ENCODE results near the gene TBCD. TPM values are rescaled to one million over a fixed set of nuclear protein-coding genes. Genes with fewer than 3 reads are reported as not detected.
A peak's percentile ranks its signal among the peaks of the same experiment; 100 is the strongest.

Gene TBCD
- total RNA-seq, 3 donors from 2014 or later, result 41.3 to 76.0 (median 55.4) TPM

- Histone ChIP-seq H3K4me1 (ENCODE audit: low read depth) (no peaks in the 10 kb centered on the region), H3K9me3 (no peaks in the 10 kb centered on the region), H3K36me3 (ENCODE audit: low read depth) (no peaks in the 10 kb centered on the region), H3K4me3 (no peak overlapping the region)
- no peak for TF ChIP-seq CTCF (IDR thresholded peaks at IDR 0.05)
- peak in 1 of 3 donors; percentile 29 for DNase-seq
- intact Hi-C loops (cut with DNase I, micrococcal nuclease), result no loop called here
- no peak for ATAC-seq
Observed at GRCh38 chr17:82923366-82924113, 171.7 kb downstream of the TBCD start.

- H3K36me3 ChIP-seq (ENCODE audit: low read depth), result no peaks in the 10 kb centered on the region
- no peaks in the 10 kb centered on the region for H3K4me1 ChIP-seq (ENCODE audit: low read depth)
- intact Hi-C loops (cut with DNase I, micrococcal nuclease), result no loop called here
- DNase-seq (no peak), ATAC-seq (no peak)
- no peaks in the 10 kb centered on the region for H3K9me3 ChIP-seq
- TF ChIP-seq CTCF (IDR thresholded peaks at IDR 0.05), result no peak
- no peak overlapping the region for H3K4me3 ChIP-seq
Observed at GRCh38 chr17:82924214-82924613, 172.3 kb downstream of the TBCD start.

DNA sequence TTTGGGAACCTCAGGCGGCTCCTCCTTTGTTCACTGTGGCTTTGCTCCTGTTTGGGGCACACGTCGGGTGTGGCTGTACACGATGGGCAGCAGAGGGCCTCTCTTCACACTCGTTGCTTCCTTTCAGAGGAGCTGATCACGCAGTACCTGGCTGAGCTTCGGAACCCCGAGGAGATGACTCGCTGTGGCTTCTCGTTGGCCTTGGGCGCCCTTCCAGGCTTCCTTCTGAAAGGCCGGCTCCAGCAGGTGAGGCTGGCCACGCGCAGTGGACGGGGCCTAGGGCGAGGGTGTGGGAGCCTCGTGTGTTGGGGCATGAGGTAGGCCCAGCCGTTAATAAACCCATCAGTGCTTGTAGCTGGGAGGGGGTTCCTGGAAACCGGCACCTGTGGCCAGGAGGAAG is 172.9 kb downstream of the TBCD start:
- no peak for ATAC-seq
- intact Hi-C loops (cut with DNase I, micrococcal nuclease), result no loop called here

GRCh38 chr17:82925336-82925735 is 173.5 kb downstream of the TBCD start:
- H3K4me3 ChIP-seq, result no peak overlapping the region
- H3K9me3 ChIP-seq, result no peaks in the 10 kb centered on the region
- no peak for TF ChIP-seq CTCF (IDR thresholded peaks at IDR 0.05)
- DNase-seq, result peak in 1 of 3 donors; percentile 36
- H3K36me3 ChIP-seq (ENCODE audit: low read depth), result no peaks in the 10 kb centered on the region
- no peak for ATAC-seq
- H3K4me1 ChIP-seq (ENCODE audit: low read depth), result no peaks in the 10 kb centered on the region
- intact Hi-C loops (cut with DNase I, micrococcal nuclease), result no loop called here

More for the DNA sequence above, 172.9 kb downstream of the TBCD start:
- peak in 1 of 3 donors; percentile 25 for DNase-seq
- Histone ChIP-seq H3K36me3 (ENCODE audit: low read depth) (no peaks in the 10 kb centered on the region), H3K4me1 (ENCODE audit: low read depth) (no peaks in the 10 kb centered on the region), H3K4me3 (no peak overlapping the region), H3K9me3 (no peaks in the 10 kb centered on the region)
- no peak for TF ChIP-seq CTCF (IDR thresholded peaks at IDR 0.05)

- H3K4me3 ChIP-seq, result no peak overlapping the region
- no peaks in the 10 kb centered on the region for H3K4me1 ChIP-seq (ENCODE audit: low read depth)
- H3K9me3 ChIP-seq, result no peaks in the 10 kb centered on the region
- ATAC-seq (no peak), DNase-seq (no peak)
- no peaks in the 10 kb centered on the region for H3K36me3 ChIP-seq (ENCODE audit: low read depth)
- TF ChIP-seq CTCF (IDR thresholded peaks at IDR 0.05), result no peak
- intact Hi-C loops (cut with DNase I, micrococcal nuclease), result no loop called here
Observed at GRCh38 chr17:82926081-82926480, 174.2 kb downstream of the TBCD start.

Measured in mucosa of descending colon (tissue), 3 donors.